K562 (cell line): ENCODE data around the gene FES. TPM values are rescaled to one million over a fixed set of nuclear protein-coding genes. Genes with fewer than 3 reads are reported as not detected.

ENCODE experiments used
- ARID1B ChIP-seq: fragments of 450-650 bp; IDR thresholded peaks from 2 replicates; pipeline ENCODE4 v1.6.1; 2016; ENCODE audit warnings: antibody characterized with exemption, mild to moderate bottlenecking, inconsistent platforms
- ATF4 ChIP-seq: fragments of 450-650 bp; formaldehyde crosslinking; IDR thresholded peaks from 2 replicates; pipeline ENCODE4 v1.4.0; 2022; ENCODE audit warnings: mild to moderate bottlenecking, moderate library complexity
- CHD2 ChIP-seq: IDR thresholded peaks from 2 replicates; pipeline ENCODE4 v1.6.1; 2011; ENCODE audit warnings: low read depth, low read length
- CXXC5 ChIP-seq: fragments of 250-450 bp; sonication (Bioruptor Pico); IDR thresholded peaks from 2 replicates; pipeline ENCODE4 v1.8.0; 2022; ENCODE audit warnings: inconsistent platforms, mild to moderate bottlenecking, moderate library complexity
- FOXA1 ChIP-seq: fragments of 450-650 bp; IDR thresholded peaks from 2 replicates; pipeline ENCODE4 v1.6.1; 2016; ENCODE audit warnings: mild to moderate bottlenecking, borderline replicate concordance
- HDAC2 ChIP-seq: fragments of 450-650 bp; IDR thresholded peaks from 2 replicates; pipeline ENCODE4 v1.6.1; 2016; ENCODE audit warnings: mild to moderate bottlenecking
- HMG20B ChIP-seq: fragments of 250-450 bp; sonication (Bioruptor Pico); IDR thresholded peaks from 2 replicates; pipeline ENCODE4 v1.5.0; 2021; ENCODE audit warnings: mild to moderate bottlenecking
- SUPT5H ChIP-seq: fragments of 450-650 bp; IDR thresholded peaks from 2 replicates; pipeline ENCODE4 v1.6.1; 2016
- TGIF2 ChIP-seq: sonication (generic); formaldehyde crosslinking; IDR thresholded peaks from 2 replicates; pipeline ENCODE4 v1.8.1; 2022; ENCODE audit warnings: mild to moderate bottlenecking, missing genetic modification reagents, moderate library complexity
- TOE1 ChIP-seq, 2 experiments: fragments of 450-650 bp in 1 of 2; sonication (generic) in 1 of 2; formaldehyde crosslinking in 1 of 2; IDR thresholded peaks; 2 replicates each; pipeline versions ENCODE4 v1.7.1 to v1.8.0; 2016 to 2022; ENCODE audit warnings: borderline replicate concordance in 2 of 2, mild to moderate bottlenecking in 2 of 2, antibody characterized with exemption in 1 of 2, inconsistent platforms in 1 of 2, low read depth in 1 of 2, missing genetic modification reagents in 1 of 2, moderate library complexity in 1 of 2
- ZNF444 ChIP-seq: fragments of 250-450 bp; sonication (Bioruptor Pico); IDR thresholded peaks from 2 replicates; pipeline ENCODE4 v1.4.0; 2020; ENCODE audit warnings: mild to moderate bottlenecking, moderate library complexity
- ZNF449 ChIP-seq: fragments of 250-450 bp; sonication (Bioruptor Pico); IDR thresholded peaks from 2 replicates; pipeline ENCODE4 v1.8.0; 2022; ENCODE audit warnings: moderate library complexity, mild to moderate bottlenecking, inconsistent platforms
- polyA plus RNA-seq, 8 experiments: library from polyadenylated mRNA; depleted of rRNA in 4 of 8; stranded (reverse) in 5 of 8; unstranded in 3 of 8; fragments of >200 nt; fragmentation: Nextera tagmentation in 2 of 8; fragmentation: Illumina TruSeq in 1 of 8; extraction: Ambion mirVana in 2 of 8; extraction: Trizol in 1 of 8; gene quantifications; 2 replicates each; pipeline versions ENCODE4 v1.2.1 to v1.2.3, GENCODE V29; 2011 to 2014; ENCODE audit warnings: inconsistent platforms in 1 of 8, missing spikeins in 1 of 8
- total RNA-seq, 7 experiments: library from RNA; depleted of rRNA in 6 of 7; stranded (reverse); fragments of >200 nt in 6 of 7; fragmentation: Illumina TruSeq in 2 of 7; extraction: Trizol in 2 of 7; gene quantifications; 2 replicates each; pipeline versions ENCODE4 v1.2.1 to v1.2.3, GENCODE V29; 2011 to 2021; ENCODE audit warnings: low replicate concordance in 1 of 7
- TF ChIP-seq, protein P1 (sequence below): IDR thresholded peaks from 3 replicates; pipeline ENCODE4 v1.6.1; 2011; ENCODE audit warnings: borderline replicate concordance, mild to moderate bottlenecking, moderate library complexity; ENCODE audit not compliant: insufficient read length; ENCODE audit errors: extremely low read depth

The FES gene
- total and polyA plus RNA-seq, 9 of the 15 experiments (the other 6 are each of a cell fraction or from before 2014, with no cell fraction given) = 0.38 to 2.6 (median 0.82) TPM

DNA sequence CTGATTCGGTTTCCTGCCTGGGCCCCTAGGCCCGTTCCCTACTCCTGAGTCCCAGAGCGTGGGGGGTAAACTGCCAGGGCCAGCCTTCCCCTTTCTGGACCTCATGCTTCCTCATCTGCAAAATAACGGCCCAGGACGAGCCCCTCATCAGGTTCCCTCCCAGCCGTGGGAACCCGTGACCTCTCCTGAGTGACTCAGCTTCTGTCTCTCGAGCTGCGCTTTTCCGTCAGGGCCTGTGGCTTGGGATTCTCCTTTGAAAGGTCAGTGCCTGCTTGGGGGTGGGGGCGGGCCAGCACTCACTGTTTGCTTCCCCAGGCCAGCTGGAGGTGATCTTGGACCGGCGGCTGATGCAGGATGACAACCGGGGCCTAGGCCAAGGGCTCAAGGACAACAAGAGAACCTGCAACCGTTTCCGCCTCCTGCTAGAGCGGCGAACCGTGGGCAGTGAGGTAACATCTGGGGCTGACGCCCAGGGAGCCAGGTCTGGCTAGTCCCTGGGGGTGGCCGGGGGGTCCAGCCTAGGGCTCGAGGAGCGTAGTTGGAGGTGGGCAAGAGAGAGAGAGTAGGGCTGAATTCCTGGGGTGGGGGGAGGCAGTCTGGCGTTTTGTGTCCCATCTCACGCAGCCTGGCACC is 31.6 kb downstream of the FES start (continued):
- TF ChIP-seq, protein P1, sequence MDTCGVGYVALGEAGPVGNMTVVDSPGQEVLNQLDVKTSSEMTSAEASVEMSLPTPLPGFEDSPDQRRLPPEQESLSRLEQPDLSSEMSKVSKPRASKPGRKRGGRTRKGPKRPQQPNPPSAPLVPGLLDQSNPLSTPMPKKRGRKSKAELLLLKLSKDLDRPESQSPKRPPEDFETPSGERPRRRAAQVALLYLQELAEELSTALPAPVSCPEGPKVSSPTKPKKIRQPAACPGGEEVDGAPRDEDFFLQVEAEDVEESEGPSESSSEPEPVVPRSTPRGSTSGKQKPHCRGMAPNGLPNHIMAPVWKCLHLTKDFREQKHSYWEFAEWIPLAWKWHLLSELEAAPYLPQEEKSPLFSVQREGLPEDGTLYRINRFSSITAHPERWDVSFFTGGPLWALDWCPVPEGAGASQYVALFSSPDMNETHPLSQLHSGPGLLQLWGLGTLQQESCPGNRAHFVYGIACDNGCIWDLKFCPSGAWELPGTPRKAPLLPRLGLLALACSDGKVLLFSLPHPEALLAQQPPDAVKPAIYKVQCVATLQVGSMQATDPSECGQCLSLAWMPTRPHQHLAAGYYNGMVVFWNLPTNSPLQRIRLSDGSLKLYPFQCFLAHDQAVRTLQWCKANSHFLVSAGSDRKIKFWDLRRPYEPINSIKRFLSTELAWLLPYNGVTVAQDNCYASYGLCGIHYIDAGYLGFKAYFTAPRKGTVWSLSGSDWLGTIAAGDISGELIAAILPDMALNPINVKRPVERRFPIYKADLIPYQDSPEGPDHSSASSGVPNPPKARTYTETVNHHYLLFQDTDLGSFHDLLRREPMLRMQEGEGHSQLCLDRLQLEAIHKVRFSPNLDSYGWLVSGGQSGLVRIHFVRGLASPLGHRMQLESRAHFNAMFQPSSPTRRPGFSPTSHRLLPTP = no peak
- TF ChIP-seq TOE1 (IDR thresholded peaks at IDR 0.05; ENCODE audit: borderline replicate concordance) (peak; percentile 80; the same call in 1 of the 2 replicates), TOE1 (CRISPR knock-in tag; IDR thresholded peaks at IDR 0.05; ENCODE audit: borderline replicate concordance, low read depth) (no peak), HMG20B (CRISPR knock-in tag) (no peak), SUPT5H (no peak), TGIF2 (CRISPR knock-in tag) (no peak), FOXA1 (no peak), CHD2 (no peak), ZNF449 (CRISPR knock-in tag) (no peak), CXXC5 (CRISPR knock-in tag) (peak; percentile 70), ZNF444 (no peak), ARID1B (peak; percentile 68), ATF4 (CRISPR knock-in tag) (no peak), HDAC2 (peak; percentile 73; the same call in 1 of the 2 replicates)
